Endothelial cell (in vitro differentiated cells): ENCODE results near the gene SETX. TPM values are rescaled to one million over a fixed set of nuclear protein-coding genes. Genes with fewer than 3 reads are reported as not detected.
"Not testable (repeated sequence)": the region's sequence is repeated elsewhere in the genome, so short reads cannot be mapped to it uniquely, and the experiment has no call there.

Experiments used
- DNase-seq: peaks from one replicate; pipeline ENCODE4 v3.0.0; 2021; ENCODE audit warnings: low spot score
- H3K27ac Mint-ChIP-seq: one replicate; pipeline ENCODE4 v1.8.0; 2021; ENCODE audit warnings: mixed read lengths, inconsistent platforms; ENCODE audit not compliant: unreplicated experiment
- H3K27me3 Mint-ChIP-seq: one replicate; pipeline ENCODE4 v1.8.0; 2021; ENCODE audit warnings: mild to moderate bottlenecking, moderate library complexity, mixed read lengths, inconsistent platforms; ENCODE audit not compliant: unreplicated experiment
- H3K36me3 Mint-ChIP-seq: one replicate; pipeline ENCODE4 v1.8.0; 2021; ENCODE audit warnings: mild to moderate bottlenecking, low read depth, mixed read lengths, inconsistent platforms; ENCODE audit not compliant: unreplicated experiment
- H3K4me1 Mint-ChIP-seq: one replicate; pipeline ENCODE4 v1.8.0; 2021; ENCODE audit warnings: mild to moderate bottlenecking, mixed read lengths, inconsistent platforms; ENCODE audit not compliant: unreplicated experiment
- H3K4me3 Mint-ChIP-seq: one replicate; pipeline ENCODE4 v1.8.0; 2021; ENCODE audit warnings: mild to moderate bottlenecking, mixed read lengths, inconsistent platforms; ENCODE audit not compliant: unreplicated experiment
- H3K9me3 Mint-ChIP-seq: one replicate; pipeline ENCODE4 v1.8.0; 2021; ENCODE audit warnings: mixed read lengths, inconsistent platforms; ENCODE audit not compliant: unreplicated experiment
- CTCF ChIP-seq: fragments of 200-600 bp; sonication (generic); IDR thresholded peaks from one replicate; pipeline ENCODE4 v1.5.0; 2021; ENCODE audit warnings: antibody characterized with exemption; ENCODE audit not compliant: unreplicated experiment
- total RNA-seq: library from RNA; stranded (reverse); fragmentation: NEBNext Ultra II Directional; extraction: Animal tissue kit (Norgen Biotek cat#: 25700); gene quantifications from one replicate; pipeline ENCODE4 v1.2.1, GENCODE V29; 2021; ENCODE audit not compliant: unreplicated experiment

The SETX gene
- total RNA-seq, 1 donor from 2014 or later = 169 TPM

GRCh38 chr9:132288361-132288760 is 66.4 kb downstream of the SETX start:
- Mint-ChIP-seq H3K27ac (no peak overlapping the region), H3K4me3 (no peak overlapping the region), H3K9me3 (no peaks in the 10 kb centered on the region), H3K27me3 (no peaks in the 10 kb centered on the region), H3K36me3 (peaks cover 33% of the 10 kb centered on the region), H3K4me1 (no peaks in the 10 kb centered on the region)
- no peak for DNase-seq
- no peak for TF ChIP-seq CTCF

GRCh38 chr9:132287256-132287760 is 67.5 kb downstream of the SETX start:
- Mint-ChIP-seq H3K27me3 (no peaks in the 10 kb centered on the region), H3K36me3 (peaks cover 37% of the 10 kb centered on the region)
- no peak for TF ChIP-seq CTCF

GRCh38 chr9:132283863-132284262 is 70.9 kb downstream of the SETX start:
- TF ChIP-seq CTCF = no peak
- Mint-ChIP-seq H3K36me3 (peaks cover 52% of the 10 kb centered on the region), H3K4me3 (no peak overlapping the region), H3K27ac (no peak overlapping the region), H3K9me3 (no peaks in the 10 kb centered on the region), H3K27me3 (no peaks in the 10 kb centered on the region), H3K4me1 (no peaks in the 10 kb centered on the region)
- no peak for DNase-seq

More at GRCh38 chr9:132287256-132287760, 67.5 kb downstream of the SETX start:
- H3K9me3 Mint-ChIP-seq = no peaks in the 10 kb centered on the region
- no peaks in the 10 kb centered on the region for H3K4me1 Mint-ChIP-seq
- H3K4me3 Mint-ChIP-seq = no peak overlapping the region
- no peak for DNase-seq
- H3K27ac Mint-ChIP-seq = no peak overlapping the region

- H3K27ac Mint-ChIP-seq = no peak overlapping the region
- no peaks in the 10 kb centered on the region for H3K27me3 Mint-ChIP-seq
- H3K9me3 Mint-ChIP-seq = no peaks in the 10 kb centered on the region
- no peak overlapping the region for H3K4me3 Mint-ChIP-seq
- no peaks in the 10 kb centered on the region for H3K4me1 Mint-ChIP-seq
- no peak for TF ChIP-seq CTCF
- DNase-seq = no peak
- peaks cover 53% of the 10 kb centered on the region for H3K36me3 Mint-ChIP-seq
Observed at GRCh38 chr9:132283165-132283564, 71.6 kb downstream of the SETX start.

GRCh38 chr9:132274861-132275260 is 79.9 kb downstream of the SETX start:
- DNase-seq = no peak
- no peaks in the 10 kb centered on the region for H3K9me3 Mint-ChIP-seq
- TF ChIP-seq CTCF = no peak
- peaks cover 68% of the 10 kb centered on the region for H3K36me3 Mint-ChIP-seq
- H3K4me1 Mint-ChIP-seq = peaks cover 16% of the 10 kb centered on the region
- peaks cover 1% of the 10 kb centered on the region for H3K27me3 Mint-ChIP-seq
- peak overlapping the region; percentile 61 for H3K27ac Mint-ChIP-seq
- H3K4me3 Mint-ChIP-seq = peak overlapping the region; percentile 48

GRCh38 chr9:132269704-132270516 is 84.9 kb downstream of the SETX start:
- H3K9me3 Mint-ChIP-seq, H3K27me3 Mint-ChIP-seq, DNase-seq, H3K4me1 Mint-ChIP-seq, H3K4me3 Mint-ChIP-seq: not testable (repeated sequence)
- Mint-ChIP-seq H3K27ac (peak overlapping the region; percentile 15), H3K36me3 (peaks cover 40% of the 10 kb centered on the region)
